EH (cell line): ENCODE measurements around the gene HAGH.
"Not testable (repeated sequence)": the region's sequence is repeated elsewhere in the genome, so short reads cannot be mapped to it uniquely, and the experiment has no call there.

Source experiments
- DNase-seq: peaks from one replicate; pipeline ENCODE4 v3.0.0-alpha.2; 2015; ENCODE audit warnings: low read depth

HAGH gene

GRCh38 chr16:1826691-1827573 is at the start of gene HAGH, which contains the start of gene FAHD1:
TSS of gene HAGH (minus strand) at chr16:1826825. CDS start at chr16:1826787, 38 bp downstream.
TSS of gene FAHD1 (plus strand) at chr16:1827206. CDS start at chr16:1827239, 33 bp downstream.
- DNase-seq, result peak; percentile 92

GRCh38 chr16:1876066-1876465 is 49.4 kb upstream of the HAGH start:
- DNase-seq, result not testable (repeated sequence)

- DNase-seq, result no peak
Observed at GRCh38 chr16:1874854-1875253, 48.2 kb upstream of the HAGH start.

- peak; percentile 23 for DNase-seq
Observed at GRCh38 chr16:1871974-1872635, 45.5 kb upstream of the HAGH start, which contains the start of gene MEIOB. TSS of gene MEIOB (minus strand) at chr16:1872164. CDS start at chr16:1868175, 3,989 bp downstream.

- peak; percentile 75 for DNase-seq
Observed at GRCh38 chr16:1870365-1871082, 43.9 kb upstream of the HAGH start.

GRCh38 chr16:1865902-1866690 is 39.5 kb upstream of the HAGH start:
- DNase-seq, result no peak

GRCh38 chr16:1863681-1864460 is 37.2 kb upstream of the HAGH start:
- DNase-seq, result peak; percentile 58

- no peak for DNase-seq
Observed at GRCh38 chr16:1862394-1862793, 35.8 kb upstream of the HAGH start.

- no peak for DNase-seq
Observed at GRCh38 chr16:1861730-1862129, 35.1 kb upstream of the HAGH start.

GRCh38 chr16:1859650-1860049 is 33.0 kb upstream of the HAGH start:
- no peak for DNase-seq

- no peak for DNase-seq
Observed at GRCh38 chr16:1858189-1858865, 31.7 kb upstream of the HAGH start.

- DNase-seq, result no peak
Observed at GRCh38 chr16:1857433-1858097, 30.9 kb upstream of the HAGH start.

GRCh38 chr16:1851793-1852192 is 25.2 kb upstream of the HAGH start:
- no peak for DNase-seq

- DNase-seq, result no peak
Observed at GRCh38 chr16:1850981-1851380, 24.4 kb upstream of the HAGH start.

GRCh38 chr16:1846416-1846815 is 19.8 kb upstream of the HAGH start:
- no peak for DNase-seq

- no peak for DNase-seq
Observed at GRCh38 chr16:1845985-1846384, 19.4 kb upstream of the HAGH start.

GRCh38 chr16:1839554-1839953 is 12.9 kb upstream of the HAGH start:
- DNase-seq, result peak; percentile 67

- DNase-seq, result no peak
Observed at GRCh38 chr16:1834096-1834495, 7.5 kb upstream of the HAGH start.

GRCh38 chr16:1832838-1833454 is 6.3 kb upstream of the HAGH start:
- DNase-seq, result no peak
